Stomach (tissue), 4 donors: Measurements from ENCODE around the gene CLBA1.

ENCODE experiments used
- POLR2A ChIP-seq, 4 donors: fragments of 450-650 bp; IDR thresholded peaks; one replicate each; pipeline ENCODE4 v1.6.1; 2016; ENCODE audit warnings: antibody characterized with exemption in 4 of 4, control low read depth in 2 of 4, mild to moderate bottlenecking in 1 of 4, moderate library complexity in 1 of 4
- POLR2AphosphoS5 ChIP-seq, 3 donors: sonication (generic); formaldehyde crosslinking; IDR thresholded peaks; one replicate each; pipeline ENCODE4 v1.6.1; 2016; ENCODE audit warnings: antibody characterized with exemption in 3 of 3
- TF ChIP-seq, protein P1 (sequence below), 7 experiments: fragments of 450-650 bp in 4 of 7; fragments of 200-600 bp in 3 of 7; sonication (generic) in 3 of 7; IDR thresholded peaks; one replicate each; pipeline ENCODE4 v1.5.1; 2016 to 2019; ENCODE audit warnings: antibody characterized with exemption in 7 of 7, control low read depth in 2 of 7, mild to moderate bottlenecking in 1 of 7

DNA sequence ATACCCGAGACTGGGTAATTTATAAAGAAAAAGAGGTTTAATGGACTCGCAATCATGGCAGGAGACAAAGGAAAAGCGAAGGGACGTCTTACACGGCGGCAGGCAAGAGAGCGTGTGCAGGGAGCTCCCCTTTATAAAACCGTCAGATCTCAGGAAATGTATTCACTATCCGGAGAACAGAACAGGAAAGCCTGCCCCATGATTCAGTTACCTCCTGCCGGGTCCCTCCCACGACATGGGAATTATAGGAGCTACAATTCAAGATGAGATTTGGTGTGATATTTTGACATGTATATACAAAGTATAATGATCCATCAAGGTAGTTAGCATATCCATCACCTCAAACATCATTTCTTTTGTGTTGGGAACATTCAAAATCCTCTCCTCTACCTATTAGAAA, 37.6 kb downstream of the CLBA1 start:
- TF ChIP-seq, protein P1, sequence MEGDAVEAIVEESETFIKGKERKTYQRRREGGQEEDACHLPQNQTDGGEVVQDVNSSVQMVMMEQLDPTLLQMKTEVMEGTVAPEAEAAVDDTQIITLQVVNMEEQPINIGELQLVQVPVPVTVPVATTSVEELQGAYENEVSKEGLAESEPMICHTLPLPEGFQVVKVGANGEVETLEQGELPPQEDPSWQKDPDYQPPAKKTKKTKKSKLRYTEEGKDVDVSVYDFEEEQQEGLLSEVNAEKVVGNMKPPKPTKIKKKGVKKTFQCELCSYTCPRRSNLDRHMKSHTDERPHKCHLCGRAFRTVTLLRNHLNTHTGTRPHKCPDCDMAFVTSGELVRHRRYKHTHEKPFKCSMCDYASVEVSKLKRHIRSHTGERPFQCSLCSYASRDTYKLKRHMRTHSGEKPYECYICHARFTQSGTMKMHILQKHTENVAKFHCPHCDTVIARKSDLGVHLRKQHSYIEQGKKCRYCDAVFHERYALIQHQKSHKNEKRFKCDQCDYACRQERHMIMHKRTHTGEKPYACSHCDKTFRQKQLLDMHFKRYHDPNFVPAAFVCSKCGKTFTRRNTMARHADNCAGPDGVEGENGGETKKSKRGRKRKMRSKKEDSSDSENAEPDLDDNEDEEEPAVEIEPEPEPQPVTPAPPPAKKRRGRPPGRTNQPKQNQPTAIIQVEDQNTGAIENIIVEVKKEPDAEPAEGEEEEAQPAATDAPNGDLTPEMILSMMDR (IDR thresholded peaks at IDR 0.05) = no peak
- no peak for TF ChIP-seq POLR2A (IDR thresholded peaks at IDR 0.05)
- no peak for TF ChIP-seq POLR2AphosphoS5 (IDR thresholded peaks at IDR 0.05)
